AG09309 (cell line): ENCODE measurements around the gene AKR1C4.
"Not testable (repeated sequence)": the region's sequence is repeated elsewhere in the genome, so short reads cannot be mapped to it uniquely, and the experiment has no call there.

ENCODE experiments used
- DNase-seq: peaks from one replicate; pipeline ENCODE4 v3.0.0-alpha.2; 2010; ENCODE audit warnings: low read depth
- H3K4me3 ChIP-seq: 2 replicates; pipeline ENCODE4 v1.5.1; 2011; ENCODE audit warnings: mild to moderate bottlenecking, low read depth, low read length, moderate library complexity; ENCODE audit not compliant: control insufficient read depth
- CTCF ChIP-seq: IDR thresholded peaks from 2 replicates; pipeline ENCODE4 v1.5.1; 2011; ENCODE audit warnings: mild to moderate bottlenecking, low read depth, low read length, inconsistent platforms; ENCODE audit not compliant: insufficient read depth, control insufficient read depth; ENCODE audit errors: missing control alignments

Gene AKR1C4

GRCh38 chr10:5252177-5253037, 55.8 kb downstream of the AKR1C4 start:
- no peak overlapping the region for H3K4me3 ChIP-seq
- TF ChIP-seq CTCF = no peak
- no peak for DNase-seq

- no peak overlapping the region for H3K4me3 ChIP-seq
- TF ChIP-seq CTCF = no peak
- DNase-seq = no peak
These were observed 57.9 kb downstream of the AKR1C4 start for GRCh38 chr10:5254488-5254887.

- not testable (repeated sequence) for DNase-seq, H3K4me3 ChIP-seq
These were observed 61.1 kb downstream of the AKR1C4 start for GRCh38 chr10:5257768-5258167.

- DNase-seq = no peak
- no peak for TF ChIP-seq CTCF
- no peak overlapping the region for H3K4me3 ChIP-seq
These were observed 62.7 kb downstream of the AKR1C4 start for GRCh38 chr10:5259132-5259951.

GRCh38 chr10:5259952-5260578, 63.4 kb downstream of the AKR1C4 start:
- H3K4me3 ChIP-seq = no peak overlapping the region
- no peak for TF ChIP-seq CTCF
- DNase-seq = no peak

- no peak for DNase-seq
- no peak for TF ChIP-seq CTCF
- H3K4me3 ChIP-seq = no peak overlapping the region
These were observed 64.2 kb downstream of the AKR1C4 start for GRCh38 chr10:5260828-5261227.
